Thyroid gland (tissue), 4 donors: ENCODE measurements around the gene MEAK7. TPM values are rescaled to one million over a fixed set of nuclear protein-coding genes. Genes with fewer than 3 reads are reported as not detected.

Source experiments
- DNase-seq, 2 donors: peaks; one replicate each; pipeline ENCODE4 v3.0.0-alpha.2; 2019
- H3K27ac ChIP-seq, 3 donors: fragments of 200-600 bp; sonication (generic); 1 replicate in 2 of 3; 2 replicates in 1 of 3; pipeline ENCODE4 v1.5.1; 2016 to 2019; ENCODE audit warnings: mild to moderate bottlenecking in 1 of 3, moderate library complexity in 1 of 3
- H3K27me3 ChIP-seq: fragments of 200-600 bp; sonication (generic); one replicate; pipeline ENCODE4 v1.5.1; 2019
- H3K36me3 ChIP-seq, 2 donors: fragments of 200-600 bp; sonication (generic); one replicate each; pipeline ENCODE4 v1.5.1; 2016 to 2019
- H3K4me1 ChIP-seq, 2 donors: fragments of 200-600 bp; sonication (generic); one replicate each; pipeline ENCODE4 v1.5.1; 2017 to 2019
- H3K4me3 ChIP-seq, 3 donors: fragments of 200-600 bp; sonication (generic); replicated peaks in 1 of 3; 1 replicate in 2 of 3; 2 replicates in 1 of 3; pipeline ENCODE4 v1.5.1; 2016; ENCODE audit warnings: mild to moderate bottlenecking in 1 of 3
- H3K9me3 ChIP-seq: fragments of 200-600 bp; sonication (generic); one replicate; pipeline ENCODE4 v1.5.1; 2017
- CTCF ChIP-seq, 6 experiments: fragments of 200-600 bp in 3 of 6; fragments of 450-650 bp in 3 of 6; sonication (generic) in 3 of 6; IDR thresholded peaks; one replicate each; pipeline ENCODE4 v1.5.1; 2016 to 2019; ENCODE audit warnings: antibody characterized with exemption in 6 of 6, mild to moderate bottlenecking in 2 of 6, inconsistent platforms in 1 of 6, moderate library complexity in 1 of 6
- POLR2A ChIP-seq, 2 donors: fragments of 450-650 bp; IDR thresholded peaks; one replicate each; pipeline ENCODE4 v1.6.1; 2017; ENCODE audit warnings: antibody characterized with exemption in 2 of 2, mild to moderate bottlenecking in 2 of 2, moderate library complexity in 1 of 2
- WGBS, 2 donors: methylation state at CpG; one replicate each; pipeline ENCODE4 v1.1.5; 2017; 5-methylcytosine and 5-hydroxymethylcytosine counted together
- intact Hi-C: fragments of 100-400 bp; cut with DNase I; formaldehyde crosslinking; loops from one replicate; pipeline ENCODE4 v1.15.1; 2023
- total RNA-seq, 4 donors: library from RNA; depleted of rRNA; stranded (reverse); fragments of >200 nt; gene quantifications; one replicate each; pipeline ENCODE4 v1.2.3, GENCODE V29; 2016

MEAK7 gene
- total RNA-seq, 4 donors from 2014 or later = 14.5 to 19.2 (median 16.3) TPM

- intact Hi-C loops = no loop called here
- Histone ChIP-seq H3K36me3 (peaks cover 0 to 1% of the 10 kb centered on the region in 2 donors), H3K4me3 (no peak overlapping the region), H3K9me3 (no peaks in the 10 kb centered on the region), H3K27ac (no peak overlapping the region), H3K27me3 (no peaks in the 10 kb centered on the region), H3K4me1 (no peaks in the 10 kb centered on the region)
- WGBS, 2 donors = 91 to 100% methylated on average over 1 of the region's 1 CpG
- no peak for TF ChIP-seq POLR2A (IDR thresholded peaks at IDR 0.05)
- TF ChIP-seq CTCF (IDR thresholded peaks at IDR 0.05) = no peak
- no peak for DNase-seq
Observed at GRCh38 chr16:84467256-84467655, 37.2 kb downstream of the MEAK7 start.

GRCh38 chr16:84466692-84467091, 37.8 kb downstream of the MEAK7 start:
- WGBS, 2 donors = 60% methylated on average over 4 of the region's 4 CpGs
- Histone ChIP-seq H3K4me3 (no peak overlapping the region), H3K9me3 (no peaks in the 10 kb centered on the region), H3K27ac (no peak overlapping the region), H3K36me3 (peaks cover 0 to 3% of the 10 kb centered on the region in 2 donors), H3K27me3 (no peaks in the 10 kb centered on the region), H3K4me1 (no peaks in the 10 kb centered on the region)
- no peak for DNase-seq
- TF ChIP-seq POLR2A (IDR thresholded peaks at IDR 0.05) (no peak), CTCF (IDR thresholded peaks at IDR 0.05) (no peak)
- intact Hi-C loops = no loop called here

- Histone ChIP-seq H3K27me3 (no peaks in the 10 kb centered on the region), H3K4me3 (no peak overlapping the region), H3K9me3 (no peaks in the 10 kb centered on the region), H3K4me1 (no peaks in the 10 kb centered on the region), H3K27ac (no peak overlapping the region), H3K36me3 (peaks cover 0 to 3% of the 10 kb centered on the region in 2 donors)
- DNase-seq = no peak
- TF ChIP-seq CTCF (IDR thresholded peaks at IDR 0.05) (no peak), POLR2A (IDR thresholded peaks at IDR 0.05) (no peak)
- WGBS, 2 donors = 91 to 93% methylated on average over 6 of the region's 6 CpGs
- intact Hi-C loops = no loop called here
Observed at GRCh38 chr16:84465154-84465553, 39.3 kb downstream of the MEAK7 start.

- H3K4me1 ChIP-seq = no peaks in the 10 kb centered on the region
- WGBS, 2 donors = 85 to 93% methylated on average over 6 of the region's 6 CpGs
- DNase-seq = no peak
Observed at GRCh38 chr16:84464116-84464515, 40.3 kb downstream of the MEAK7 start.

GRCh38 chr16:84463221-84463620, 41.2 kb downstream of the MEAK7 start:
- TF ChIP-seq CTCF (IDR thresholded peaks at IDR 0.05) = no peak
- no peak for TF ChIP-seq POLR2A (IDR thresholded peaks at IDR 0.05)
- no peak overlapping the region for H3K4me3 ChIP-seq
- H3K27me3 ChIP-seq = no peaks in the 10 kb centered on the region
- H3K4me1 ChIP-seq = no peaks in the 10 kb centered on the region
- 77 to 90% methylated on average over 5 to 6 of the region's 7 CpGs for WGBS, 2 donors
- intact Hi-C loops = no loop called here
- DNase-seq = no peak
- no peak overlapping the region for H3K27ac ChIP-seq
- peaks cover 0 to 3% of the 10 kb centered on the region in 2 donors for H3K36me3 ChIP-seq
- H3K9me3 ChIP-seq = no peaks in the 10 kb centered on the region

More at GRCh38 chr16:84464116-84464515, 40.3 kb downstream of the MEAK7 start:
- no peak for TF ChIP-seq CTCF (IDR thresholded peaks at IDR 0.05)
- no peak for TF ChIP-seq POLR2A (IDR thresholded peaks at IDR 0.05)
- intact Hi-C loops = no loop called here
- Histone ChIP-seq H3K36me3 (peaks cover 0 to 3% of the 10 kb centered on the region in 2 donors), H3K4me3 (no peak overlapping the region), H3K27me3 (no peaks in the 10 kb centered on the region), H3K27ac (no peak overlapping the region), H3K9me3 (no peaks in the 10 kb centered on the region)
